Measurements from ENCODE around the gene ASIC3.
A peak's percentile ranks its signal among the peaks of the same experiment; 100 is the strongest.

- TF ChIP-seq CTCF (IDR thresholded peaks at IDR 0.05; ENCODE audit: low read length) (peak; percentile 68), EZH2phosphoT487 (IDR thresholded peaks at IDR 0.05; ENCODE audit: low read length) (no peak)
Measured at GRCh38 chr7:151059367-151060112, 11.2 kb downstream of the ASIC3 start, which contains the start of gene SLC4A2.

All from MM.1S (cell line).